HG03575 (cell line): ENCODE measurements around the gene MAPK11.

ENCODE experiments used
- ATAC-seq: cut with Tn5 transposase; IDR thresholded peaks from one replicate; pipeline ENCODE4 v1.9.1; 2021; ENCODE audit not compliant: unreplicated experiment, insufficient number of reproducible peaks, low FRiP score; ENCODE audit errors: extremely low read depth

MAPK11 gene

DNA sequence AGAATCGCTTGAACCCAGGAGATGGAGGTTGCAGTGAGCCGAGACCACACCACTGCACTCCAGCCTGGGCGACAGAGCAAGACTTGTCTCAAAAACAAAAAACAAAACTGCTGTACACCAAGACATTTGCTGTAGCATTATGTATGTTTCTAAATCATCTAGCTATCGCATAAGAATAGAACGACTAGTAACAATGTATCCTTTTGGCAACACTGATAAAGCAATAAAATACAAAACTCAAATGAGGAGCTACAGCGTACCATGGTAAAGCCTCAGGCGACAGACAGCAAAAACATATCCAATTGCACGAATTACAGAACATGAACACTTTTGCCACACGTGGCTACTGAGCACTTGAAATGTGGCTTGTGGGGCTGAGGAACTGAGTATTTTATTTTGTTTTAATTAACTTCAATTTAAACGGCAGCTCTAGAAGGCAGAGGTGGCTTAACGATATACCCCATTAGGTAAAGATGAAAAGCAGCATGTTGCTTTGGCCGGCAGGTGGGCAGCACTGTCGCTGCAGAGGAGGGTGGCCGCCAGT is 27.7 kb downstream of the MAPK11 start:
- ATAC-seq, result no peak

DNA sequence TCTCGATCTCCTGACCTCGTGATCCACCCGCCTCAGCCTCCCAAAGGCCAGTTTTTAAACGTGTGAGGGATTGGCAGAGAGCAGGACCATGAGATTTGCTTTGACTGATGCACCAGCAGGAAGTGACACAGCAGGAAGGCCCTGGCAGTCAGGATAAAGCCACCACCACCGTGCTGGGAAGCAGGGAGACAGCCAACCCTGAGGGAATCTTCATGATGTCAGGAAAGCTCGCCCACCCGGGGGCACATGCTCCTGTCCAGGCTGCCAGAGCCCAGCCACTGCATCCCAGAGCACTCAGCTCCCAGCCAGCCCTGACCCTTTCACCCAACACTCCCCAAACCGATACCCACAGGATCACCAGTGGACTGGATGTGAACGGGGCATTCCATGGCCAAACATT is 31.4 kb downstream of the MAPK11 start:
- no peak for ATAC-seq

DNA sequence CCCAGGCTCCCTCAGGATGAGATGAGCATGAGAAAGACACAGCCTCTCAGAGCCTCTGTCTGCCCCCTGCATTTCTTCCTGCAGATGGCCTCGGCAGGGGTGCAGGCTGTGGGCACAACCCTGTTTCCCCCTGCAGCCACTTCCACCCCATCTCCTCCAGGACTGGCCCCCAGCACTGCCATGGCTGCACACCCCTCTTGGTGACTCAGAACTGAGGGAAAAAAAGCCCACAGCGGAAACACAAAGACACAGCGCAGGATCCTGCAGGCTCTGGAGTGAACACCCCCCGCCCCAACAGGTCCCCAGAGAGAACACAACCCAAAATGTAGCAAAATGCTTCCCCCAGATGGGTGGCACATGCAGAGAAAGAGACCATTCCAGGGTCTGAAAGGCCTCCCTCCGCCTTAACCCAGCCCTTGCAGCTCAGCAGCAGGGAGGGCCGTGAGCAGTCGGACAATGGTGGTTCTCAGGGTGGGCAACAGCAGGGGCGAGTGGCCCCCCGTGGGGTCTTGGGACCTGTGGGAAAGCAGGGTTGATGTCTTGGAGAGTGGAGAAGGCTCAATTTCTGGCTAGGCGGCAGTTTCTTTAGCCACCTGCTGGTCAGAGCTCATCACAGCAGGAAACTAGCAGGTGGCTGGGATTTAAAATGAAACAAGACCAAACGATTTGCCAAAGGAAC is 33.3 kb downstream of the MAPK11 start:
- no peak for ATAC-seq

DNA sequence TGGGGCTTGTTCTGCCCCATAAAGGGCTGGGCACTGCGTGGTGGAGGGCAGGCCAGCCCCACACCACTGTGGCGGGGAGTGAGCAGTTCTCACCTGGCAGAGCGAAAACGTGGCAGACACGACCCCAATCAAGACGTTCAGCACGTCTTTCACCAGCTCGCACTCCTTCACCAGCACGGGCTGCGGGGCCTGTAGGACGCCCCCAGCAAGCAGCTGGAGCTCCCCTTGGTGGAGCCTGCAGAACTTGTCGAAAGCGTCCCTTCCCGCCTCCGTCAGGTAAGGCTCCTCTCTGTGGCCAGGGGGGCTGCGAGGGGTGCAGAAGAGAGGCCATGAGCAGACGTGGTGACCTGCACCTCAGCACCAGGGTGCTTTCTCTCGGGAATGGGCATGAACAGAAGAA is 37.0 kb downstream of the MAPK11 start:
- ATAC-seq, result no peak

DNA sequence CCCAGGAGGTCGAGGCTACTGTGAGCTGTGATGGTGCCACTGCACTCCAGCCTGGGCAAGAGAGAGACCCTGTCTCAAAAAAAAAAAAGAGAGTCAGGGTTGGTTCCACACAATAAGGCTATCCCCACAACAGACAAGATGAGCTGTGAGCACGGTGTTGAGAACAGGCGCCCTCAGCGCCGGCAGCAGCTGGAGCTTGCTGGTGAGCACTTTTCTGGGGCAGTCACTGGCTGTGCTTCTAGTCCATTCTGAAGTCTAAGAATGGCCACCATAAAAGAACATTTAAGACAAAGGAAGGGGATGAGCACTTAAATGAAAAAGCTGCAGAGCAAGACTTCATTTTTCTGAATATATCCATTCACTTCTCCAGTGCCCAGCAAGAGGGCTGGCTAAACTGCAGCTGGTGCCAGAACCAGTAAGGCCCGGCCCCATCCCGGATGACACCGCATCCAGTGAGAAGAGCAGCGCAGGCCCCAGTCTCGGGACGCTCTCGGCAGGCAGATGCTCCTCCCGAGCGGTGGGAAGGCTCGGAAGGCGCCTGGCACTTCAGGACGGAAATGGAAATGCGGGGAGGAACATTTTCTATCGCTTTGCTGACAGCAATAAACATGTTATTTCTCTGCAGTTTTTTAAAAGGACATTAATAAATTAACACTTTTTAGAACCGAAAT is 37.6 kb downstream of the MAPK11 start:
- ATAC-seq, result no peak

DNA sequence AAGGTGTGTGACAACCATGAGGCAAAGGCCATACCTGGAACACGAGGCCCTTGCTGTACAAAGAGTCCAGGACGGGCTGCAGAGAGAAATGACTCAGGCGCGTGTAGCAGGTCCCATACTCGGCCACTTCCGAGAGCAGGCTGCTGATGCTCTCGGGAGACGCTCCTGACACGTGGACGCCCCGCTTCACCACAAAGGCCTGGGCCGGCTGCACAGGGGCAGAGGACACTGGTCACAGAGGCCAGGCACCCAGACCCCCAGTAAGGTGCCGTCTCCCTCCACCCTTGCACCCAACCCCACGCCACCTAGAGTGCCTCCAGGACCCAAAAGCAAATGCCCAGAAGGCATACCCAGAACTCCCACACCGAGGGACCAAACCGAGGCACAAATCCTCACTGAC is 40.8 kb downstream of the MAPK11 start:
- ATAC-seq, result no peak

DNA sequence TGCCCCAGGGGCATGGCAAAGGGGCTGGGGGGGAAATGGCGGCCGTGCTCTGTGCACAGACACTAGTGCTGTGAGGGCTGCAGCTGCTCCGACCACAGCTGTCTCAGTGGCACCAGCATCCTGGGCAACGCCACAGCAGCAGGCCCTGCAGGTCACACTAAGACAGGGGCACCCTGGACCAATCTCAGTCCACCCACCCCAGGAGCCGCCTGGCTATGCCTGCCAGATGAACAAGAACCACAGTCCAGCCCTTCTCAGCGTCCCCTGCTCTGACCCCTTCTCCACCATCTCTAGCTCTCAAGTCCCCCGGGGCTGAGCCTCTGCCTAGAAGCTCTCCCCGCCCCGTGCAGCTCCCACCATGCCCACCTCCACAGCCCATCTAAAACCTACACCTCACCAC is 41.8 kb downstream of the MAPK11 start:
- no peak for ATAC-seq

DNA sequence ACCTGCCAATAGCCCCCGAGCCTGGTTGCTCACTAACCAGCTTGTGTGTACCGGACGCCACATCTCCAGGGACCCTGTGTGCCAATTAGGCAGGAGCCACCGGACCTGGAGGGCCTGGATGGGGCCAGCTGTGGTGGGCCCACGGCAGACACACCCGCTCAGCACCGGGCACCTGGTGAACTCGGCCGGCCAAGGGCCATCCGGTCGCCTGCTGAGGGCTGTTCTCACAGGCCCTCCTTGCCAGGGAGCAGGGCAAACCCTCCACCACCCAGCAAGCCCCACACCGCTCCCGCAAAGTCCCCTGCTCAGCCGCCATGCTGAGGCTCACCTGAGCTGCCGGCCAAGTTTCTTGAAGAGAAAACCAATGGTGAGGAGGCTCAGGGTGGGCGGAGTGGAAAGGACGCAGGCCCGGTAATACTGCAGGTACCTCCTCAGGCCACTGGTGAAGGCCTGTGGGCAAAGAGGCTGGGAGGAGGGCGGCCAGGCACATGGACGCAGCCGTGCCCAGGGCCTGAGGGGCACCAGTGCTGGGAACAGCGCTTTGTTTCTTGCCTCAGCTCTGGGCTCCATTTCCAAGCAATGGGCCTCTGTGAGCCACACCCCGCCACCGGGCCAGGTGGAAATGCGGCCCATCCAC is 42.5 kb downstream of the MAPK11 start:
- no peak for ATAC-seq

DNA sequence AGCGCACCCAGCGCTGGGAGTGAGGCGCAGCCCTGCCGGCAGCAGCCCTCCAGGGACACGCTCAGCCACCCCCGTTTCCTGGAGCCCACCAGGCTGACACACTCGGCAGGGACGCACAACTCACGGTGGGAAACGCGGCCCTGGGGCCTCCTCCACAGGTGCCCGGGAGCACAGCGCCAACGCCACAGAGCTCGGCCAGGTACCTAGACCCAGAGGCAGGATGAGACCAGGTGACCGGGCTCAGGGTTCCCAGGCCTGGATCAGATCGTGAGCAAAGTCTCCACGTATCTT is 43.4 kb downstream of the MAPK11 start:
- no peak for ATAC-seq

DNA sequence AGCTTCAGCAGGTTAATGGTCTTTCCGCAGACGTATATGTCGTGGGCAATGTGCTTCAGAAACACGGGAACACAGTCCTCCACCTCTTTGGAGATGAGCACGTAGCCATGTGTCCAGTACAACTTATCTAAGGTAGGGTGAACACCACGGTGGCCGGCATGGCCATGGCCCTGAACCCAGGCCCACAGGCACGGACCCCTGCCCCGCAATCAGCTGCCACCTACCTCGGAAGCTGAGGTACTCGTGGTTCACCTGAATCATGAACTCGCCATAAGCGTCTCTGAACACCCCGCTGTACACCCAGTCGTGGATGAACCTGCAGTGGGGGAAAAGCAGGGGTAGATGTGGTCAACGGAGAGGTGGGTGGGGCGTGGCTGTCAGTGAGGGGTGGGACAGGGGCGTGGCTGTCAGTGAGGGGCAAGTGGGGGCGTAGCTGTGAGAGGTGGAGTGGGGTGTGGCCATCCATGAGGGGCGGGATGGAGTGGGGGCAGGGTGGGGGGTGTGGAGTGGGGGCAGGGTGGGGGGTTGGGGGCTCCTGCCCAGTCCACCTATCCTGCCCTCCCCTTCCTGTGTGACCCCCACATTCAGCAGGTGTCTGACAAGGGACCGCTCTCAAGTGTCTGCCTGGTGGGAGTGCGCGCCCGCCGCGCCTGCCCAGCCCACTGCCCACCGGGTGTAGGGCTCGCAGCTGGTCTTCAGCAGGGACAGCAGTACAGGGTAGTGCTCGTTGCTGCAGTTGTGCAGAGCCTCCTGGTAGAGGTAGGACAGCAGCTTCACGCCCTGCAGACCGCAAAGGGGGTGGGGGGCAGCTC is 43.9 kb downstream of the MAPK11 start:
- no peak for ATAC-seq

- ATAC-seq, result no peak
These were observed 44.8 kb downstream of the MAPK11 start for GRCh38 chr22:50225200-50225969.

- no peak for ATAC-seq
These were observed 46.1 kb downstream of the MAPK11 start for GRCh38 chr22:50224071-50224470.

- ATAC-seq, result no peak
These were observed 47.7 kb downstream of the MAPK11 start for GRCh38 chr22:50222508-50222907.

DNA sequence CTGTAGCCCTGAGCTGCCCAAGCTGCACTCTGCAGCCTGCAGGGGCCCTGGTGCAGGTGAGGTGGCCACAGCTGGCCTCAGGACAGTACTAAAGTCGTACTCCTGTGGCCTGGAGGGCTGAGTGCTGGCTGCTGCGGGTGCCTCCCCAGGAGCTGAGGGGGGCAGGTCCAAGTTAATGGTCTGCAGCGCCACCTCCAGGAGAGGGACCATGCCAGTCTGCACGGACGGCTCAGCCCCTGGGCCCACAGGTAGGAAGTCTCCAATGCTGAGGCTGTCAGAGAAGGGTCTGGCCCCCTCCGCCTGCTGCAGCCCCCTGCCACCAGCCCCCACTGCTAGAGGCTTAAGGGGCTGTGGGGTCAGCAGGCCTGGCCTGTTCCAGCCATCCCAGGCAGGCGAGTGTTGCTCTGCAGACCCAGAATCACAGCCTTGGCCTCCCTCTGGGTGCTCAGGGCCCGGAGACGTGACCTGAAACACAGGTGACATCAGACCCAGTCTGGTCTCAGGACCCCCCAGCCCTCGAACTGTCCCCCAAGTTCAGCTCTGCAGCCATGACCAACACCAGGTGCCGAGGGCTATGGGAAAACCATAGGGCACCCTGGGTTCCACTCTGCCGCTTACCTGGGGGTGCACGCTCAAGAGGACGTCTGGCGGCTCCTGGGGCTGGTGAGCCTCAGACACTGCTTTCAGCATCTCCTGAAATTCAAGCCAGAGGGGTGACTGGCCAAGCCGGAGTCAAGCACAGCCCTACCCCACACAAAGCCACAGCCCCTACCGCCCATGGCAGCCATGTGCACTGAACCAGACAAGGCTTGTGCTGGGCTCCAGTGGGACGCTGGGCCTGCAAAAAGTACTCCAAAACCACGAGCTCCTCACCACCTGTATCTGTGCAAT is 48.5 kb downstream of the MAPK11 start:
- ATAC-seq, result no peak

DNA sequence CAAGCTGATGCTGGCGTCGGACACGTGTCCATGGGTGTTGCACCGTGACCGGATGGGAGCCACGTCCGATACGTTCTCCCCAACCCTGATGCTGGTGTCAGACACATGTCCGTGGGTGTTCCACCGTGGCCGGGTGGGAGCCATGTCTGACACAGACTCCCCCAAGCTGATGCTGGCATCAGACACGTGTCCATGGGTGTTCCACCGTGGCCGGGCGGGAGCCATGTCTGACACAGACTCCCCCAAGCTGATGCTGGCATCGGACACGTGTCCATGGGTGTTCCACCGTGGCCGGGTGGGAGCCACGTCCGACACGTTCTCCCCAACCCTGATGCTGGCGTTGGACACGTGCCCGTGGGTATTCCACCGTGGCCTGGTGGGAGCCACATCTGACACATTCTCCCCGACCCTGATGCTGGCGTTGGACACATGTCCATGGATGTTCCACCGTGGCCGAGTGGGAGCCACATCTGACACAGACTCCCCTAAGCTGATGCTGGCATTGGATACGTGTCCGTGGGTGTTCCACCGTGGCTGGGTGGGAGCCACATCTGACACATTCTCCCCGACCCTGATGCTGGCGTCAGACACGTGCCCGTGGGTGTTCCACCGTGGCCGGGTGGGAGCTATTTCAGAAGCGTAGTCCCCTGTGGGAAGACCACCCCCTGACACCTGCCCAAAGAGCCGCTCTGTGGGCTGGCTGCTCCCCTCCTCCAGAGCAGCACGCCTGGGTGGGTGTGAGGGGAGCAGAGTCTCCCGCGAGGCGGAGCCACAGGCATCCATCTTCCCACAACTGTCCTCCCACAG is 49.4 kb downstream of the MAPK11 start:
- ATAC-seq, result no peak

GRCh38 chr22:50219800-50220602 is 50.2 kb downstream of the MAPK11 start:
- no peak for ATAC-seq
